NB4 (cell line): Measurements from ENCODE around the gene EEA1.

ENCODE experiments used
- DNase-seq: peaks from one replicate; pipeline ENCODE4 v3.0.0; 2010; ENCODE audit warnings: low read depth
- H3K4me3 ChIP-seq: one replicate; pipeline ENCODE4 v1.5.1; 2011; ENCODE audit warnings: mild to moderate bottlenecking, low read depth, low read length, moderate library complexity
- CTCF ChIP-seq: IDR thresholded peaks from one replicate; pipeline ENCODE4 v1.5.1; 2012; ENCODE audit warnings: low read depth, low read length
- MAX ChIP-seq: IDR thresholded peaks from 2 replicates; pipeline ENCODE4 v1.6.1; 2011; ENCODE audit warnings: low read depth, low read length
- MYC ChIP-seq: IDR thresholded peaks from 2 replicates; pipeline ENCODE4 v1.6.1; 2011; ENCODE audit warnings: low read depth, low read length
- POLR2A ChIP-seq: IDR thresholded peaks from 2 replicates; pipeline ENCODE4 v1.6.1; 2011; ENCODE audit warnings: mild to moderate bottlenecking; ENCODE audit not compliant: insufficient read length; ENCODE audit errors: extremely low read depth

Gene EEA1

GRCh38 chr12:92951006-92951405, 21.9 kb upstream of the EEA1 start:
- no peak overlapping the region for H3K4me3 ChIP-seq
- TF ChIP-seq MYC (no peak), POLR2A (no peak), MAX (no peak), CTCF (no peak)
- DNase-seq, result no peak

GRCh38 chr12:92950011-92950410, 20.9 kb upstream of the EEA1 start:
- DNase-seq, result no peak
- TF ChIP-seq MYC (no peak), POLR2A (no peak), CTCF (no peak), MAX (no peak)

GRCh38 chr12:92949466-92949865, 20.4 kb upstream of the EEA1 start:
- DNase-seq, result no peak
- no peak overlapping the region for H3K4me3 ChIP-seq
- TF ChIP-seq MYC (no peak), MAX (no peak), CTCF (no peak), POLR2A (no peak)

More at GRCh38 chr12:92950011-92950410, 20.9 kb upstream of the EEA1 start:
- H3K4me3 ChIP-seq, result no peak overlapping the region

GRCh38 chr12:92947589-92948215, 18.6 kb upstream of the EEA1 start:
- DNase-seq, result no peak
- TF ChIP-seq CTCF, result no peak
- no peak for TF ChIP-seq POLR2A
- no peak for TF ChIP-seq MYC
- TF ChIP-seq MAX, result no peak
- no peak overlapping the region for H3K4me3 ChIP-seq

GRCh38 chr12:92945659-92946220, 16.6 kb upstream of the EEA1 start:
- TF ChIP-seq MAX (no peak), MYC (no peak), POLR2A (no peak), CTCF (no peak)
- H3K4me3 ChIP-seq, result no peak overlapping the region
- DNase-seq, result no peak
